NCI-H2196 (cell line): ENCODE results near the gene TRIM8.
"Not testable (repeated sequence)": the region's sequence is repeated elsewhere in the genome, so short reads cannot be mapped to it uniquely, and the experiment has no call there.

ENCODE experiments used
- DNase-seq: peaks from one replicate; lab custom pipeline; 2025; ENCODE audit not compliant: unreplicated experiment; lab: John Stamatoyannopoulos, UW

TRIM8 gene

GRCh38 chr10:102691285-102692066 is 47.2 kb downstream of the TRIM8 start:
- no peak for DNase-seq

GRCh38 chr10:102695401-102695800 is 51.1 kb downstream of the TRIM8 start:
- DNase-seq, result not testable (repeated sequence)

DNA sequence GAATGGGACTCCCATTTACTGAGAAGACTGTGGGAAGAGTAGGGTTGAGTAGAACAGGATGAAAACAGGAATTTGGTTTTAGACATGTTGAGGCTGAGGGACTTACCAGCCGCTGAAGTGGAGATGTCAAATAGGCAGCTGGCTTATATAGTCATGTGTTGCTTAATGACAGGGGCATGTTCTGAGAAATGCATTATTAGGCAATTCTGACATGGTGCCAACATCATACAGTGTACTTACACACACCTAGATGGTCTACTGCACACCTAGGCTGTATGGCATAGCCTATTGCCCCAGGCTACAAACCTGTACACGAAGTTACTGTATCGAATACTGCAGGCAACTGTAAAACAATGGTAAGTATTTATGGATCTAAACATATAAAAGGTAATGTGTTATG is 52.5 kb downstream of the TRIM8 start:
- DNase-seq, result no peak

DNA sequence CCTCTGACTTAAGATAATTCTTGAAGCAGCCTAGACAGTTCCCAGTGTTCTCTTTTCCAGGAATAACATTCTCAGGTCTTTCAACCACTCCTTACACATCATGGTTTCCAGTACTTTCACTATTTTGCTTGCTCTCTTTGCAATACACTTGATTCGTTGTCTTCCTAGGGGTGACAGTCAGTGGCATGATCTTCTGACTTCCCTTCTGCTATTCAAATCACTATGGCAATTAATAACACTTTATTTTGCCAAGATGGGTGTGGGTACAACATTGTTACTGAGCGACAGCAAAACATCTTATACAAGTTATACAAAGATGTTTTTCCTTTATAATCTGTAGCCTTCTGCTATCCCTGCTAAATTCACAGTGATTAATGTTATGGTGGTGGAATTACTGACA is 54.6 kb downstream of the TRIM8 start:
- DNase-seq, result no peak

DNA sequence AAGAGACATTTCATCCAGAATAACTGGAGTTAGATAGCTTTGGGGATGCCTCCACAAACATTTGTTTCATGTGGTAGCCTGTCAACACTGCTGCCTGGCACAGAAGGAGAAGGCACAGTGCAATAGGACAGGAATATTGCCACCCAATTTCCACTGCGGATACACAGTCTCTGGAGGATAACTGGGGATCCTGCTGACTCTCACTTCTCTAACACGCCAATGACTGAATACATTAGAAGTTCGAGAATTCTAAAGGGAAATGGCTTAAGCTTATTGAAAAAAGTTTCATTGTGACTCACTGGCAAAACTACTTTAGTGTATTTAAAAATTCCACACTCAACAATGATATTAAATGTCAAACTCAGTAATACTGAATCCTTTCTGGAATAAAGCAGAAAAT is 57.0 kb downstream of the TRIM8 start:
- no peak for DNase-seq

- DNase-seq, result no peak
Observed at GRCh38 chr10:102701796-102702195, 57.5 kb downstream of the TRIM8 start.

- DNase-seq, result no peak
Observed at GRCh38 chr10:102702742-102703141, 58.5 kb downstream of the TRIM8 start.

DNA sequence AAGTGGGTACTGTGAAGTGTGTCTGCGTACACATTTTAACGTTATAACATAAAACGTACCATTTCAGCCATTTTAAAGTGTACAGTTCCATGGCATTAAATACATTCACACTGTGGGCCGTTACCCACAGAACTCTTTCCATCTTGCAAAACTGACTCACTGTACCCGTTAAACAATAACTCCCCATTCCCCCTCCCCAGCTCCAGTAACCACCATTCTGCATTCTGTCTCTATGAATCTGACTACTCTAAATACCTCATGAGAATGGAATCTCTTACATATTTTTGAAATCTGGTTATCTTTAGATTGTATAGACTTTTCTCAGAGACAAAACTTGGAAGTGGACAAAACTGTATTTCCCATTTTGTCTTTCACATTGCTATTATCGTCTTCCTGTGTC is 60.6 kb downstream of the TRIM8 start:
- no peak for DNase-seq

DNA sequence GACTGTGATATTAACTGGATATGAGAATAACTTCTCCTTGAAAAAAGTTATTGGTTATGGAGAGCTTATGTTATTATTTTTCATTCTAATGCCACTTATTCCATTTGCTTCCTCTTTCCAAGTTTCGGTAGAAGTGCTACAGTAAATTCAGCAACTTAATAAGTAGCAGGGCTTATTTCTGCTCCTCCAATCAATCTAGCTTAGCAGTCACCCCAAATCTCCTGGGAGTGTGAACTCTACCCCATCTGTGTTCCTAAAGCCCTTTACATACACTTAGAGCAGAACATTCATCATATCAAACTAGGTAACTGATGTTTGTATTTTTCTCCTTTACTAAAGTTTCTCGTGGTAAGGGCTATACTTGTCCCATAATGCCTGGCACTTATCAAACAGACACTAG is 61.3 kb downstream of the TRIM8 start:
- no peak for DNase-seq
